B cell (primary cell): Measurements from ENCODE around the gene PHKG2. TPM values are rescaled to one million over a fixed set of nuclear protein-coding genes. Genes with fewer than 3 reads are reported as not detected.

Source experiments
- ATAC-seq: fragments of 200-7000 bp; cut with Tn5 transposase; one replicate; pipeline ENCODE4 v1.10.0; 2021; ENCODE audit warnings: low read depth, mild to moderate bottlenecking, moderate number of reproducible peaks, moderate library complexity
- CTCF ChIA-PET: fragments of 350-600 bp; sonication (Branson Sonifier 250); formaldehyde crosslinking; loops from one replicate; lab custom pipeline; 2021; ENCODE audit warnings: antibody characterized with exemption, inconsistent platforms; lab: Charles Lee
- POLR2A ChIA-PET: fragments of 350-600 bp; sonication (Branson Sonifier 250); formaldehyde crosslinking; loops from one replicate; lab custom pipeline; 2021; ENCODE audit warnings: antibody characterized with exemption; lab: Charles Lee
- DNase-seq: peaks from one replicate; pipeline ENCODE4 v3.0.0; 2013
- H2AFZ ChIP-seq: 2 replicates; pipeline ENCODE4 v1.6.1; 2012; ENCODE audit warnings: mild to moderate bottlenecking, low read depth, low read length; ENCODE audit not compliant: insufficient read depth, poor library complexity, severe bottlenecking
- H3K27ac ChIP-seq, 2 donors: 1 replicate in 1 of 2; 2 replicates in 1 of 2; pipeline ENCODE4 v1.5.1; 2012 to 2013; ENCODE audit warnings: low read length in 2 of 2, mild to moderate bottlenecking in 2 of 2, moderate library complexity in 1 of 2
- H3K27me3 ChIP-seq, 4 experiments: fragments of 200-600 bp in 1 of 4; sonication (generic) in 1 of 4; replicated peaks in 1 of 4; 1 replicate in 2 of 4; 2 replicates in 2 of 4; pipeline versions ENCODE4 v1.6.1 to v1.7.0; 2013 to 2016; ENCODE audit warnings: low read length in 3 of 4, mild to moderate bottlenecking in 2 of 4, mixed read lengths in 1 of 4, moderate library complexity in 1 of 4; ENCODE audit not compliant: insufficient read depth in 4 of 4, control insufficient read depth in 3 of 4; ENCODE audit errors: control extremely low read depth in 1 of 4
- H3K36me3 ChIP-seq, 2 experiments: replicated peaks in 1 of 2; 1 replicate in 1 of 2; 2 replicates in 1 of 2; pipeline versions ENCODE4 v1.6.1 to v1.7.1; 2013; ENCODE audit warnings: low read length in 1 of 2; ENCODE audit not compliant: insufficient read depth in 2 of 2, control insufficient read depth in 1 of 2; ENCODE audit errors: control extremely low read depth in 1 of 2, extremely low read depth in 1 of 2
- H3K4me1 ChIP-seq, 2 donors: fragments of 200-600 bp in 1 of 2; sonication (generic) in 1 of 2; 1 replicate in 1 of 2; 2 replicates in 1 of 2; pipeline versions ENCODE4 v1.5.1 to v1.6.1; 2013 to 2017; ENCODE audit warnings: low read length in 2 of 2; ENCODE audit not compliant: control insufficient read depth in 2 of 2, insufficient read depth in 2 of 2
- H3K4me2 ChIP-seq: replicated peaks from 2 replicates; pipeline ENCODE3; 2012; ENCODE audit warnings: mild to moderate bottlenecking, low read depth, low read length; ENCODE audit not compliant: poor library complexity, severe bottlenecking
- H3K4me3 ChIP-seq, 5 experiments: fragments of 200-600 bp in 1 of 5; sonication (generic) in 1 of 5; 1 replicate in 3 of 5; 2 replicates in 2 of 5; pipeline versions ENCODE4 v1.5.1 to v1.7.0; 2011 to 2016; ENCODE audit warnings: low read length in 4 of 5, mild to moderate bottlenecking in 4 of 5, low read depth in 2 of 5, control low read depth in 1 of 5, moderate library complexity in 1 of 5; ENCODE audit not compliant: insufficient read depth in 1 of 5; ENCODE audit errors: control extremely low read depth in 1 of 5, extremely low read depth in 1 of 5
- H3K79me2 ChIP-seq: fragments of 200-600 bp; sonication (generic); one replicate; pipeline ENCODE4 v1.6.0; 2016; ENCODE audit warnings: low read length; ENCODE audit not compliant: control insufficient read depth, insufficient read depth
- H3K9ac ChIP-seq: fragments of 200-600 bp; sonication (generic); 2 replicates; pipeline ENCODE4 v1.6.1; 2017; ENCODE audit warnings: mild to moderate bottlenecking, low read length, moderate library complexity
- H3K9me3 ChIP-seq, 3 donors: one replicate each; pipeline versions ENCODE4 v1.6.1 to v1.7.1; 2013; ENCODE audit warnings: low read length in 2 of 3; ENCODE audit not compliant: control insufficient read depth in 2 of 3, insufficient read depth in 1 of 3; ENCODE audit errors: control extremely low read depth in 1 of 3
- H4K20me1 ChIP-seq: 2 replicates; pipeline ENCODE4 v1.6.0; 2012; ENCODE audit warnings: mild to moderate bottlenecking, low read length; ENCODE audit not compliant: insufficient read depth, control insufficient read depth, poor library complexity, severe bottlenecking
- H3K27ac Mint-ChIP-seq: one replicate; pipeline ENCODE4 v1.8.0; 2021; ENCODE audit warnings: mixed read lengths
- H3K27me3 Mint-ChIP-seq: one replicate; pipeline ENCODE4 v1.8.0; 2021; ENCODE audit warnings: mixed read lengths
- H3K4me1 Mint-ChIP-seq: one replicate; pipeline ENCODE4 v1.8.0; 2021; ENCODE audit warnings: mixed read lengths
- H3K4me3 Mint-ChIP-seq: one replicate; pipeline ENCODE4 v1.8.0; 2021; ENCODE audit warnings: mixed read lengths
- H3K9me3 Mint-ChIP-seq: one replicate; pipeline ENCODE4 v1.8.0; 2022; ENCODE audit warnings: mixed read lengths; ENCODE audit not compliant: insufficient read depth
- EZH2 ChIP-seq: IDR thresholded peaks from 2 replicates; pipeline ENCODE4 v1.6.1; 2012; ENCODE audit warnings: borderline replicate concordance, low read depth, mild to moderate bottlenecking, moderate library complexity, low read length; ENCODE audit not compliant: insufficient read depth, poor library complexity, severe bottlenecking
- WGBS: methylation state at CpG from one replicate; pipeline ENCODE4 v1.1.5; 2013; ENCODE audit warnings: missing lambda C conversion rate; ENCODE audit not compliant: insufficient coverage; 5-methylcytosine and 5-hydroxymethylcytosine counted together
- intact Hi-C: fragments of 100-400 bp; cut with micrococcal nuclease; formaldehyde crosslinking; loops from one replicate; pipeline ENCODE4 v1.10.0; 2022
- polyA minus RNA-seq: library from RNA; depleted of rRNA, polyadenylated mRNA; stranded (reverse); fragments of >200 nt; gene quantifications from 2 replicates; pipeline ENCODE4 v1.2.3, GENCODE V29; 2012
- polyA plus RNA-seq: library from polyadenylated mRNA; depleted of rRNA; stranded (reverse); fragments of >200 nt; gene quantifications from 2 replicates; pipeline ENCODE4 v1.2.3, GENCODE V29; 2012
- total RNA-seq, 2 donors: library from RNA; stranded (reverse); fragments of 120-200 nt in 1 of 2; gene quantifications; 1 replicate in 1 of 2; 2 replicates in 1 of 2; pipeline versions ENCODE4 v1.2.3 to v1.2.4, GENCODE V29; 2013 to 2022
- TF ChIP-seq, protein P1 (sequence below): fragments of 200-600 bp; IDR thresholded peaks from one replicate; pipeline ENCODE4 v1.8.0; 2022; ENCODE audit warnings: antibody characterized with exemption, mild to moderate bottlenecking

PHKG2 gene, protein sequence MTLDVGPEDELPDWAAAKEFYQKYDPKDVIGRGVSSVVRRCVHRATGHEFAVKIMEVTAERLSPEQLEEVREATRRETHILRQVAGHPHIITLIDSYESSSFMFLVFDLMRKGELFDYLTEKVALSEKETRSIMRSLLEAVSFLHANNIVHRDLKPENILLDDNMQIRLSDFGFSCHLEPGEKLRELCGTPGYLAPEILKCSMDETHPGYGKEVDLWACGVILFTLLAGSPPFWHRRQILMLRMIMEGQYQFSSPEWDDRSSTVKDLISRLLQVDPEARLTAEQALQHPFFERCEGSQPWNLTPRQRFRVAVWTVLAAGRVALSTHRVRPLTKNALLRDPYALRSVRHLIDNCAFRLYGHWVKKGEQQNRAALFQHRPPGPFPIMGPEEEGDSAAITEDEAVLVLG
- 54.1 and 55.7 TPM in 2 replicates for total RNA-seq
- total RNA-seq (2013) = 22.2 TPM
- 79.0 and 80.8 TPM in 2 replicates for polyA plus RNA-seq
- polyA minus RNA-seq = 17.1 and 31.4 TPM in 2 replicates

DNA sequence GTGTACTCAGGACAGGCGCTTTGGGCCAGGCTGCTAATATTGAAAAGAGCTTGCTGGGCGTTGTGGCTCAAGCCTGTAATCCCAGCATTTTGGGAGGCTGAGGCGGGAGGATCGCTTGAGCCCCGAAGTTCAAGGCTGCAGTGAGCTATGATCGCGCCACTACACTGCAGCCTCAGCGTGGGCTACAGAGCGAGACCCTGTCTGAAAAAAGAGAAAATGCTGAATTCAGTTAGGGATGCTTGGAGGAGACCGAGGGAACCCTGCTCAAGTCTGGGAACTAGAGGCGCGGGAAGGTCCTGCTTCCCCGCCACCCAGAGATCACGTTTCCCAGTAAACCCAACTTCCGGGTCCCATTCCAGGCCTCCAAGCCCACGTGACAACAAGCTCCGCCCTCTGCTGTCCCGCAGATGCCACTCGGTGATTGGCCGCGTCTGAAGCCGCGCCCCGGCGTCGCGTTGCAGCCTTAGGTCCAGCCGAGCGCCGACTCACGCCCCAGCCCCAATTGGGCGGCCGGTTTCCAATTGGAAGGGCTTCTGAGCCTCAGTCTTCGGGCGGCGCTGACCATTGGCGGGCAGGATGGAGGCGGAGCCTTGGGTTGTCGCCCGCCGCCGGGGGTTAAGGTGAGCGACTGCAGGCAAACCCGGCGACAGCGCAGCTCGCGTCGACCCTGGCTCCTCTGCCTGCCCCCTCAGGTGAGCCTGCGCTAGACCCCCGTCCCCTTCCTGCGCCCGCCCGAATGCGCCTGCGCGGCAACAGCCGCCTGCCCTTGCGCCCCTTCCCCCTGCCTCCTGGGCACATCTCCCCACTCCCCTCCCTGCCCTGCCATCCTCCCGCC, at the start of gene PHKG2:
Gene PHKG2 (plus strand): TSS at position 627 of the 835 bp plus-strand sequence. CDS start 396 bp downstream, outside the sequence.
- Histone ChIP-seq H3K27ac (peak within 1 kb of the TSS; percentile 45 to 75), H3K36me3 (peaks cover 0 to 17% of the 10 kb centered on the region in 2 experiments), H3K9me3 (no peaks in the 10 kb centered on the region), H2AFZ (peak within 1 kb of the TSS; percentile 87), H3K4me2 (peak within 1 kb of the TSS; percentile 89), H3K4me1 (peaks cover 3 to 5% of the 10 kb centered on the region in 2 donors), H3K4me3 (peak within 1 kb of the TSS; percentile 22 to 84 (median 69)), H3K79me2 (peaks cover 9% of the 10 kb centered on the region), H3K9ac (peak within 1 kb of the TSS; percentile 81), H3K27me3 (no peaks in the 10 kb centered on the region), H4K20me1 (no peaks in the 10 kb centered on the region)
- ChIA-PET CTCF (interaction anchor here (0.8 to 1.5 kb wide), 5 partner anchors 24 to 394 kb away, joined by 3 to 4 read pairs (median 3); no protein-coding TSS in a partner anchor), POLR2A (interaction anchor here (0.5 to 1.7 kb wide), 16 partner anchors 9 to 787 kb away, joined by 3 to 9 read pairs (median 4); partner anchors contain the start of genes CFAP119 and SRCAP)
- Mint-ChIP-seq H3K9me3 (no peaks in the 10 kb centered on the region), H3K4me3 (peak within 1 kb of the TSS; percentile 92), H3K4me1 (peaks cover 19% of the 10 kb centered on the region), H3K27ac (peak within 1 kb of the TSS; percentile 93), H3K27me3 (no peaks in the 10 kb centered on the region)
- 3% methylated on average over 58 of the region's 60 CpGs for WGBS
- intact Hi-C loops = loop anchor here (1.0 to 2.0 kb wide), 8 partner anchors 14 to 189 kb away; partner anchors contain the start of genes CFAP119, FBRS, RNF40 and ZNF764
- ATAC-seq (peak; percentile 99), DNase-seq (peak; percentile 98)
- no peak for TF ChIP-seq EZH2
- TF ChIP-seq, protein P1, sequence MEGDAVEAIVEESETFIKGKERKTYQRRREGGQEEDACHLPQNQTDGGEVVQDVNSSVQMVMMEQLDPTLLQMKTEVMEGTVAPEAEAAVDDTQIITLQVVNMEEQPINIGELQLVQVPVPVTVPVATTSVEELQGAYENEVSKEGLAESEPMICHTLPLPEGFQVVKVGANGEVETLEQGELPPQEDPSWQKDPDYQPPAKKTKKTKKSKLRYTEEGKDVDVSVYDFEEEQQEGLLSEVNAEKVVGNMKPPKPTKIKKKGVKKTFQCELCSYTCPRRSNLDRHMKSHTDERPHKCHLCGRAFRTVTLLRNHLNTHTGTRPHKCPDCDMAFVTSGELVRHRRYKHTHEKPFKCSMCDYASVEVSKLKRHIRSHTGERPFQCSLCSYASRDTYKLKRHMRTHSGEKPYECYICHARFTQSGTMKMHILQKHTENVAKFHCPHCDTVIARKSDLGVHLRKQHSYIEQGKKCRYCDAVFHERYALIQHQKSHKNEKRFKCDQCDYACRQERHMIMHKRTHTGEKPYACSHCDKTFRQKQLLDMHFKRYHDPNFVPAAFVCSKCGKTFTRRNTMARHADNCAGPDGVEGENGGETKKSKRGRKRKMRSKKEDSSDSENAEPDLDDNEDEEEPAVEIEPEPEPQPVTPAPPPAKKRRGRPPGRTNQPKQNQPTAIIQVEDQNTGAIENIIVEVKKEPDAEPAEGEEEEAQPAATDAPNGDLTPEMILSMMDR = no peak
